Panc1 (cell line): ENCODE results near the gene DRGX. TPM values are rescaled to one million over a fixed set of nuclear protein-coding genes. Genes with fewer than 3 reads are reported as not detected.

Experiments
- ATAC-seq: fragments of 200-7000 bp; cut with Tn5 transposase; 2 replicates; pipeline ENCODE4 v1.9.1; 2020; ENCODE audit warnings: mild to moderate bottlenecking, moderate library complexity
- BruUV-seq: library from RNA; stranded (reverse); fragments of 400-500 nt; replicated peaks from 2 replicates; lab custom pipeline; 2021; lab: Mats Ljungman, UMichigan
- CTCF ChIA-PET: fragments of 300-600 bp; sonication (Branson Sonifier 250); formaldehyde crosslinking; loops from one replicate; lab custom pipeline; 2022; ENCODE audit warnings: antibody characterized with exemption; lab: Charles Lee
- POLR2A ChIA-PET: fragments of 300-600 bp; sonication (Branson Sonifier 250); formaldehyde crosslinking; loops from one replicate; lab custom pipeline; 2022; ENCODE audit warnings: antibody characterized with exemption; lab: Charles Lee
- DNase-seq: peaks from one replicate; pipeline ENCODE4 v3.0.0-alpha.2; 2010; ENCODE audit warnings: low read depth, low spot score
- H3K27ac ChIP-seq: 2 replicates; pipeline ENCODE4 v1.5.1; 2011; ENCODE audit warnings: mild to moderate bottlenecking, low read length, inconsistent platforms
- H3K27me3 ChIP-seq: fragments of 200-500 bp; sonication (Bioruptor generic); 2 replicates; pipeline ENCODE4 v1.6.0; 2014; ENCODE audit warnings: low read length, inconsistent platforms; ENCODE audit not compliant: control insufficient read depth, insufficient read depth
- H3K36me3 ChIP-seq: fragments of 200-500 bp; sonication (Bioruptor generic); 2 replicates; pipeline ENCODE4 v1.5.1; 2014; ENCODE audit warnings: inconsistent platforms, mild to moderate bottlenecking, low read length, moderate library complexity; ENCODE audit not compliant: control insufficient read depth, insufficient read depth
- H3K4me1 ChIP-seq: 2 replicates; pipeline ENCODE4 v1.5.1; 2011; ENCODE audit warnings: inconsistent platforms, mild to moderate bottlenecking, low read length, moderate library complexity; ENCODE audit not compliant: control insufficient read depth, insufficient read depth
- H3K4me3 ChIP-seq, 2 experiments: 2 replicates each; pipeline ENCODE4 v1.5.1; 2011 to 2012; ENCODE audit warnings: low read depth in 2 of 2, low read length in 2 of 2, mild to moderate bottlenecking in 2 of 2, inconsistent platforms in 1 of 2, moderate library complexity in 1 of 2
- H3K9me3 ChIP-seq: fragments of 200-500 bp; sonication (Bioruptor generic); 2 replicates; pipeline ENCODE4 v1.5.1; 2014; ENCODE audit warnings: low read depth, mild to moderate bottlenecking, inconsistent platforms, low read length, moderate library complexity; ENCODE audit not compliant: control insufficient read depth, insufficient read depth
- CTCF ChIP-seq: fragments of 450-650 bp; IDR thresholded peaks from 2 replicates; pipeline ENCODE4 v1.5.1; 2017; ENCODE audit warnings: mild to moderate bottlenecking
- POLR2AphosphoS5 ChIP-seq: IDR thresholded peaks from 2 replicates; pipeline ENCODE4 v1.6.1; 2012; ENCODE audit warnings: mild to moderate bottlenecking, low read depth, low read length, moderate library complexity
- SIN3A ChIP-seq: IDR thresholded peaks from 2 replicates; pipeline ENCODE4 v1.6.1; 2012; ENCODE audit warnings: low read depth, mild to moderate bottlenecking, low read length, moderate library complexity, borderline replicate concordance; ENCODE audit not compliant: insufficient read depth
- TCF7L2 ChIP-seq: IDR thresholded peaks from 2 replicates; pipeline ENCODE4 v1.6.1; 2011; ENCODE audit warnings: mild to moderate bottlenecking, low read depth, low read length, inconsistent platforms
- in situ Hi-C: cut with HindIII; loops from 2 replicates; pipeline ENCODE4 v1.10.0; 2016; ENCODE audit warnings: low sequenced_read_pairs, low pct_unique_long_range_greater_than_20kb
- intact Hi-C: fragments of 100-400 bp; cut with micrococcal nuclease; formaldehyde crosslinking; loops from one replicate; pipeline ENCODE4 v1.10.0; 2022; ENCODE audit not compliant: unreplicated experiment
- total RNA-seq: library from RNA; stranded (reverse); gene quantifications from one replicate; pipeline ENCODE4 v1.2.1, GENCODE V29; 2021; ENCODE audit not compliant: unreplicated experiment
- TF ChIP-seq, protein P1 (sequence below), 2 experiments: IDR thresholded peaks; 2 replicates each; pipeline ENCODE4 v1.6.1; 2011 to 2012; ENCODE audit warnings: low read depth in 2 of 2, control low read depth in 1 of 2, low read length in 1 of 2, mild to moderate bottlenecking in 1 of 2, moderate library complexity in 1 of 2; ENCODE audit not compliant: insufficient read depth in 1 of 2

Gene DRGX
- total RNA-seq, 1 experiment from 2014 or later: 0.15 TPM

DNA sequence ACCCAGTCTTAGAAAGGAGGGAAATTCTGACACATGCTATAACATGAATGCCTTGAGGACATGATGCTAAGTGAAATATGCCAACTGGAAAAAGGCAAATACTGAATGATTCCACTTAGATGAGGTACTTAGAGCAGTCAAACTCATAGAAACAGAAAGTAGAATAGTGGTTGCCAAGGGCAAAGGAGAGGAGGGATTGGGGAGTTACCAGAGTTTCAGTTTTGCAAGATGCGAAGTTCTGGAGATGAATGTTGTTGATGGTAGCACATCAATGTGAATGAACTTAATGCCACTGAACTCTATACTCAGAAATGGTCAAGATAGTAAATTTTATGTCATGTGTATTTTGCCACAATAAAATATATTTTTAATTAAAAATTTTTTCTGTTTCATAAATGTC is 38.9 kb downstream of the DRGX start:
- ATAC-seq (no peak), DNase-seq (no peak)
- no TSS peak for BruUV-seq
- ChIA-PET POLR2A (no interaction called here), CTCF (interaction anchor here (0.5 kb wide), 1 partner anchor 10 kb away, joined by 3 read pairs; no protein-coding TSS in a partner anchor)
- Histone ChIP-seq H3K4me1 (no peaks in the 10 kb centered on the region), H3K36me3 (no peaks in the 10 kb centered on the region), H3K9me3 (no peaks in the 10 kb centered on the region), H3K27me3 (no peaks in the 10 kb centered on the region), H3K4me3 (no peak overlapping the region), H3K27ac (no peak overlapping the region)
- no peak for TF ChIP-seq CTCF
- TF ChIP-seq, protein P1, sequence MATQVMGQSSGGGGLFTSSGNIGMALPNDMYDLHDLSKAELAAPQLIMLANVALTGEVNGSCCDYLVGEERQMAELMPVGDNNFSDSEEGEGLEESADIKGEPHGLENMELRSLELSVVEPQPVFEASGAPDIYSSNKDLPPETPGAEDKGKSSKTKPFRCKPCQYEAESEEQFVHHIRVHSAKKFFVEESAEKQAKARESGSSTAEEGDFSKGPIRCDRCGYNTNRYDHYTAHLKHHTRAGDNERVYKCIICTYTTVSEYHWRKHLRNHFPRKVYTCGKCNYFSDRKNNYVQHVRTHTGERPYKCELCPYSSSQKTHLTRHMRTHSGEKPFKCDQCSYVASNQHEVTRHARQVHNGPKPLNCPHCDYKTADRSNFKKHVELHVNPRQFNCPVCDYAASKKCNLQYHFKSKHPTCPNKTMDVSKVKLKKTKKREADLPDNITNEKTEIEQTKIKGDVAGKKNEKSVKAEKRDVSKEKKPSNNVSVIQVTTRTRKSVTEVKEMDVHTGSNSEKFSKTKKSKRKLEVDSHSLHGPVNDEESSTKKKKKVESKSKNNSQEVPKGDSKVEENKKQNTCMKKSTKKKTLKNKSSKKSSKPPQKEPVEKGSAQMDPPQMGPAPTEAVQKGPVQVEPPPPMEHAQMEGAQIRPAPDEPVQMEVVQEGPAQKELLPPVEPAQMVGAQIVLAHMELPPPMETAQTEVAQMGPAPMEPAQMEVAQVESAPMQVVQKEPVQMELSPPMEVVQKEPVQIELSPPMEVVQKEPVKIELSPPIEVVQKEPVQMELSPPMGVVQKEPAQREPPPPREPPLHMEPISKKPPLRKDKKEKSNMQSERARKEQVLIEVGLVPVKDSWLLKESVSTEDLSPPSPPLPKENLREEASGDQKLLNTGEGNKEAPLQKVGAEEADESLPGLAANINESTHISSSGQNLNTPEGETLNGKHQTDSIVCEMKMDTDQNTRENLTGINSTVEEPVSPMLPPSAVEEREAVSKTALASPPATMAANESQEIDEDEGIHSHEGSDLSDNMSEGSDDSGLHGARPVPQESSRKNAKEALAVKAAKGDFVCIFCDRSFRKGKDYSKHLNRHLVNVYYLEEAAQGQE (IDR thresholded peaks at IDR 0.05; ENCODE audit: insufficient read depth in 1 of 2, low read depth in 2 of 2, low read length in 1 of 2): no peak
- no peak for TF ChIP-seq POLR2AphosphoS5
- no peak for TF ChIP-seq TCF7L2
- TF ChIP-seq SIN3A: no peak
- intact Hi-C loops (no loop called here), in situ Hi-C loops (no loop called here)

- Histone ChIP-seq H3K4me3 (no peak overlapping the region), H3K27me3 (no peaks in the 10 kb centered on the region), H3K4me1 (no peaks in the 10 kb centered on the region), H3K9me3 (no peaks in the 10 kb centered on the region), H3K36me3 (no peaks in the 10 kb centered on the region), H3K27ac (no peak overlapping the region)
- ATAC-seq (no peak), DNase-seq (no peak)
- CTCF ChIA-PET: no interaction called here
- in situ Hi-C loops (no loop called here), intact Hi-C loops (no loop called here)
- TF ChIP-seq CTCF: no peak
- BruUV-seq: no TSS peak
- POLR2A ChIA-PET: no interaction called here
Observed at GRCh38 chr10:49356181-49356580, 39.7 kb downstream of the DRGX start.

GRCh38 chr10:49355221-49355620 is 40.7 kb downstream of the DRGX start:
- ChIA-PET POLR2A (no interaction called here), CTCF (no interaction called here)
- ATAC-seq (no peak), DNase-seq (no peak)
- Histone ChIP-seq H3K27ac (no peak overlapping the region), H3K4me1 (no peaks in the 10 kb centered on the region), H3K4me3 (no peak overlapping the region), H3K9me3 (no peaks in the 10 kb centered on the region), H3K36me3 (no peaks in the 10 kb centered on the region), H3K27me3 (no peaks in the 10 kb centered on the region)
- intact Hi-C loops (no loop called here), in situ Hi-C loops (no loop called here)
- TF ChIP-seq CTCF (no peak), SIN3A (no peak), TCF7L2 (no peak), POLR2AphosphoS5 (no peak)
- TF ChIP-seq, protein P1 (IDR thresholded peaks at IDR 0.05; ENCODE audit: insufficient read depth in 1 of 2, low read depth in 2 of 2, low read length in 1 of 2): no peak
- no TSS peak for BruUV-seq
